Gastrocnemius medialis (tissue), 4 donors: Measurements from ENCODE around the gene IQSEC1. TPM values are rescaled to one million over a fixed set of nuclear protein-coding genes. Genes with fewer than 3 reads are reported as not detected.

ENCODE experiments used
- ATAC-seq, 2 donors: fragments of 150-250 bp; one replicate each; pipeline ENCODE4 v1.9.1; 2016
- DNase-seq, 2 donors: peaks; one replicate each; pipeline ENCODE4 v3.0.0-alpha.2; 2019
- H3K27ac ChIP-seq, 4 donors: fragments of 200-600 bp; sonication (generic); 1 replicate in 1 of 4; 2 replicates in 3 of 4; pipeline ENCODE4 v1.5.1; 2016 to 2018; ENCODE audit warnings: mild to moderate bottlenecking in 2 of 4, moderate library complexity in 1 of 4
- H3K27me3 ChIP-seq, 3 donors: fragments of 200-600 bp; sonication (generic) in 2 of 3; 1 replicate in 1 of 3; 2 replicates in 2 of 3; pipeline versions ENCODE4 v1.5.1 to v1.6.0; 2016 to 2019; ENCODE audit warnings: mild to moderate bottlenecking in 1 of 3, moderate library complexity in 1 of 3
- H3K36me3 ChIP-seq, 2 donors: fragments of 200-600 bp; sonication (generic) in 1 of 2; one replicate each; pipeline ENCODE4 v1.5.1; 2017 to 2018
- H3K4me1 ChIP-seq, 2 donors: fragments of 200-600 bp; sonication (generic) in 1 of 2; one replicate each; pipeline ENCODE4 v1.5.1; 2016 to 2017; ENCODE audit warnings: mild to moderate bottlenecking in 2 of 2
- H3K4me3 ChIP-seq, 4 donors: fragments of 200-600 bp; sonication (generic) in 3 of 4; 1 replicate in 1 of 4; 2 replicates in 3 of 4; pipeline ENCODE4 v1.5.1; 2016 to 2019; ENCODE audit warnings: mild to moderate bottlenecking in 2 of 4
- H3K9me3 ChIP-seq, 3 donors: fragments of 200-600 bp; sonication (generic) in 2 of 3; 1 replicate in 1 of 3; 2 replicates in 2 of 3; pipeline ENCODE4 v1.5.1; 2016 to 2019
- POLR2A ChIP-seq, 2 donors: fragments of 450-650 bp; IDR thresholded peaks; one replicate each; pipeline ENCODE4 v1.6.1; 2017; ENCODE audit warnings: antibody characterized with exemption in 2 of 2, mild to moderate bottlenecking in 2 of 2, moderate library complexity in 2 of 2
- in situ Hi-C, 4 donors: fragments of 200-750 bp; cut with MboI; loops; one replicate each; pipeline versions ENCODE4 v1.15.0 to v1.8.0; 2017; ENCODE audit warnings: low sequenced_read_pairs in 4 of 4
- intact Hi-C: fragments of 100-400 bp; cut with DNase I; formaldehyde crosslinking; loops from one replicate; pipeline ENCODE4 v1.15.1; 2023; ENCODE audit warnings: low total_unique reads
- total RNA-seq, 4 donors: library from RNA; depleted of rRNA; stranded (reverse); fragments of >200 nt; gene quantifications; one replicate each; pipeline versions ENCODE4 v1.1.0 to v1.2.3, GENCODE V29; 2016
- TF ChIP-seq, protein P1 (sequence below), 5 experiments: fragments of 450-650 bp in 3 of 5; fragments of 200-600 bp in 2 of 5; sonication (generic) in 2 of 5; IDR thresholded peaks in 4 of 5; conservative IDR thresholded peaks in 1 of 5; 1 replicate in 4 of 5; 2 replicates in 1 of 5; pipeline ENCODE4 v1.5.1; 2016 to 2019; ENCODE audit warnings: antibody characterized with exemption in 5 of 5, mild to moderate bottlenecking in 3 of 5, moderate library complexity in 3 of 5

IQSEC1 gene
- total RNA-seq, 4 donors from 2014 or later, result 15.2 to 31.3 (median 28.0) TPM

DNA sequence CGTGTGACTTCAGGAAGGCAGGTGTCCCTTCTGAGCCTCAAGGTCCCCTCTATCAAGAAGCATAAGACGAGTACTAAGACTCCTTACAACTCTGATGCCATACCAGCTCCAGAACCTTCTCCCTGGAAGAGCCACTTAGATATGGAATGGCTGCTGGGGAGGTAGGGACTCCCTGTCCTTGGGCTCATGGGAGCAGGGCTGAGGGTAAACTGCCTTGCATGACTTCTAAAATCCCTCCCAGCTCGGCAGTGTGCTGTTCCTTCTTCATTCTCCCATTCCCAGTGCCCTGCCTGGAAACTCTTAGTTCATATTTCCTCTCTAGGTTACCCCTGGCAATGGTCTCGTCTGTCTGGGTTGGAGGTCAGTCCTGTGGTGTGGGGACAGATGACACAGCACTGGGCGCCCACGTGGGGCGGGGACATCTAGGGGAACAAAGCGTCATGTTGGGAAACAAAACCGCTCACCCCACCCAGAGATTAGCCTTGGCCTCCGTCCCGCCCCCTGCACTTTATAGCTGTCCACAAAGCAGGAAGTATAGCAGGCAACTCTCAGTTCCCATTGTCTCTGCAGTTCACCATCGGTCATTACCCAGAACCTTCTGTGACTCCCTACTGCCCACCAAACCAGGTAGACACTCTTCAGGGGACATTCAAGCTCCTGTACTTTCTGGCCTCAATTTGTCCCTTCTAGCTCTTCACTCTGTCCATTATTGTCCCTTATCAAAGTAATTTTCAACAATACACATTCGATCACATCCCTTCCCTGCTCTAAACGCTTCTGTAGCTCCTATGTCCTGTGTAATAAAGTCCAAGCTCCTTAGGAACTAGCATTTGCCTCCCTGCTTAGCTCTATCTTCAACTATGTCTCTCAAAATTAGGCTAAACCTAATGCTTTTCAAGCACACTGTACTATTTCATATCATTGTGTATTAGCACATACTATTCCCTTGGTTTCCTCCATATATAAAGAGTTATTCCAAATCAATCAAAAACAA, 73.8 kb downstream of the IQSEC1 start:
- DNase-seq (peak; percentile 71 to 77), ATAC-seq (peak in 1 of 2 donors; percentile 12)
- Histone ChIP-seq H3K4me3 (no peak overlapping the region), H3K36me3 (no peaks in the 10 kb centered on the region), H3K9me3 (no peaks in the 10 kb centered on the region), H3K27ac (peak overlapping the region; percentile 6 to 50 (median 29)), H3K4me1 (peaks cover 3 to 4% of the 10 kb centered on the region in 2 donors), H3K27me3 (no peaks in the 10 kb centered on the region)
- intact Hi-C loops, result no loop called here
- peak in 1 of 2 donors; percentile 16 for TF ChIP-seq POLR2A (IDR thresholded peaks at IDR 0.05)
- TF ChIP-seq, protein P1, sequence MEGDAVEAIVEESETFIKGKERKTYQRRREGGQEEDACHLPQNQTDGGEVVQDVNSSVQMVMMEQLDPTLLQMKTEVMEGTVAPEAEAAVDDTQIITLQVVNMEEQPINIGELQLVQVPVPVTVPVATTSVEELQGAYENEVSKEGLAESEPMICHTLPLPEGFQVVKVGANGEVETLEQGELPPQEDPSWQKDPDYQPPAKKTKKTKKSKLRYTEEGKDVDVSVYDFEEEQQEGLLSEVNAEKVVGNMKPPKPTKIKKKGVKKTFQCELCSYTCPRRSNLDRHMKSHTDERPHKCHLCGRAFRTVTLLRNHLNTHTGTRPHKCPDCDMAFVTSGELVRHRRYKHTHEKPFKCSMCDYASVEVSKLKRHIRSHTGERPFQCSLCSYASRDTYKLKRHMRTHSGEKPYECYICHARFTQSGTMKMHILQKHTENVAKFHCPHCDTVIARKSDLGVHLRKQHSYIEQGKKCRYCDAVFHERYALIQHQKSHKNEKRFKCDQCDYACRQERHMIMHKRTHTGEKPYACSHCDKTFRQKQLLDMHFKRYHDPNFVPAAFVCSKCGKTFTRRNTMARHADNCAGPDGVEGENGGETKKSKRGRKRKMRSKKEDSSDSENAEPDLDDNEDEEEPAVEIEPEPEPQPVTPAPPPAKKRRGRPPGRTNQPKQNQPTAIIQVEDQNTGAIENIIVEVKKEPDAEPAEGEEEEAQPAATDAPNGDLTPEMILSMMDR (IDR thresholded peaks at IDR 0.05 in 4 of 5, conservative IDR thresholded peaks at IDR 0.05 in 1 of 5), result no peak
- in situ Hi-C loops, result loop anchor here in 3 of 4 donors (25.0 kb wide), 1 partner anchor 112 kb away; no protein-coding TSS in a partner anchor

- DNase-seq, result no peak
- Histone ChIP-seq H3K27ac (peak overlapping the region in 1 of 4 donors; percentile 29), H3K36me3 (no peaks in the 10 kb centered on the region), H3K4me1 (peaks cover 3 to 4% of the 10 kb centered on the region in 2 donors), H3K4me3 (no peak overlapping the region), H3K9me3 (no peaks in the 10 kb centered on the region), H3K27me3 (no peaks in the 10 kb centered on the region)
- ATAC-seq, result no peak
- no peak for TF ChIP-seq POLR2A (IDR thresholded peaks at IDR 0.05)
- TF ChIP-seq, protein P1 (IDR thresholded peaks at IDR 0.05 in 4 of 5, conservative IDR thresholded peaks at IDR 0.05 in 1 of 5), result no peak
- in situ Hi-C loops, result loop anchor here in 3 of 4 donors (25.0 kb wide), 1 partner anchor 111 kb away; no protein-coding TSS in a partner anchor
- intact Hi-C loops, result no loop called here
These were observed 74.6 kb downstream of the IQSEC1 start for GRCh38 chr3:12998648-12999047.

- H3K4me1 ChIP-seq, result peaks cover 10 to 13% of the 10 kb centered on the region in 2 donors
These were observed 75.8 kb downstream of the IQSEC1 start for GRCh38 chr3:12997387-12997786.

DNA sequence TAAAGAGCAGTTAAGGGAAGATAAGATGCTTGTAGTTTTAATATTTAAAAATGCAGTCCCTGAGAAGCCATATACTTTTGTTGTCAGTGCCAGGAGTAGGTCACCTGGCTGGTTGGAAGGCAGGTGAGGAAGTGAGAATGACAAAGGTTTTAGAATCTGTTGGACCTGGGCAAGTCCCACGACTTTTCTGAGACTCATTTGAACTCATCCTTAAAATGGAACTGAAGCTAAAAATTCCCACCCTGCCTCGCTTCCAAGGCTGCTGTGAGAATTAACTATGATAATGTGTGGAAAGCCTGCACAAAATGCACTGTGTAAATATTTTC, 77.1 kb downstream of the IQSEC1 start:
- H3K36me3 ChIP-seq, result no peaks in the 10 kb centered on the region
- intact Hi-C loops (no loop called here), in situ Hi-C loops (loop anchor here in 3 of 4 donors (25.0 kb wide), 1 partner anchor 109 kb away; no protein-coding TSS in a partner anchor)
- no peak overlapping the region for H3K4me3 ChIP-seq
- no peak for TF ChIP-seq POLR2A (IDR thresholded peaks at IDR 0.05)
- TF ChIP-seq, protein P1 (IDR thresholded peaks at IDR 0.05 in 4 of 5, conservative IDR thresholded peaks at IDR 0.05 in 1 of 5), result no peak
- DNase-seq (no peak), ATAC-seq (no peak)
- no peaks in the 10 kb centered on the region for H3K9me3 ChIP-seq
- peak overlapping the region in 2 of 4 donors; percentile 86 to 93 for H3K27ac ChIP-seq
- H3K4me1 ChIP-seq, result peaks cover 12 to 19% of the 10 kb centered on the region in 2 donors
- H3K27me3 ChIP-seq, result no peaks in the 10 kb centered on the region

More at GRCh38 chr3:12997387-12997786, 75.8 kb downstream of the IQSEC1 start:
- intact Hi-C loops (no loop called here), in situ Hi-C loops (loop anchor here in 3 of 4 donors (25.0 kb wide), 1 partner anchor 110 kb away; no protein-coding TSS in a partner anchor)
- Histone ChIP-seq H3K36me3 (no peaks in the 10 kb centered on the region), H3K27me3 (no peaks in the 10 kb centered on the region), H3K27ac (no peak overlapping the region), H3K9me3 (no peaks in the 10 kb centered on the region), H3K4me3 (no peak overlapping the region)
- no peak for ATAC-seq
- DNase-seq, result no peak
- TF ChIP-seq, protein P1 (IDR thresholded peaks at IDR 0.05 in 4 of 5, conservative IDR thresholded peaks at IDR 0.05 in 1 of 5), result no peak
- TF ChIP-seq POLR2A (IDR thresholded peaks at IDR 0.05), result no peak
